Ovary (tissue), 9 donors: Measurements from ENCODE around the gene NSMF. TPM values are rescaled to one million over a fixed set of nuclear protein-coding genes. Genes with fewer than 3 reads are reported as not detected.

Experiments used
- DNase-seq, 5 donors: peaks; one replicate each; pipeline ENCODE4 v3.0.0-alpha.2; 2019 to 2020
- H3K27ac ChIP-seq, 2 donors: fragments of 200-600 bp; one replicate each; pipeline versions ENCODE4 v1.5.1 to v1.8.0; 2019 to 2022
- H3K27me3 ChIP-seq: fragments of 200-600 bp; one replicate; pipeline ENCODE4 v1.8.0; 2022
- H3K36me3 ChIP-seq: fragments of 200-600 bp; sonication (generic); one replicate; pipeline ENCODE4 v1.5.1; 2019
- H3K4me1 ChIP-seq: one replicate; pipeline ENCODE4 v1.8.1; 2013; ENCODE audit warnings: mild to moderate bottlenecking, moderate library complexity; ENCODE audit not compliant: insufficient read depth
- H3K4me3 ChIP-seq: fragments of 200-600 bp; sonication (generic); one replicate; pipeline ENCODE4 v1.5.1; 2017
- H3K9me3 ChIP-seq, 2 donors: fragments of 200-600 bp in 1 of 2; sonication (generic) in 1 of 2; one replicate each; pipeline versions ENCODE4 v1.5.1 to v1.8.1; 2013 to 2019; ENCODE audit warnings: mild to moderate bottlenecking in 1 of 2, moderate library complexity in 1 of 2
- EP300 ChIP-seq: sonication (generic); formaldehyde crosslinking; IDR thresholded peaks from one replicate; pipeline ENCODE4 v1.6.1; 2017; ENCODE audit warnings: antibody characterized with exemption
- POLR2A ChIP-seq: fragments of 450-650 bp; IDR thresholded peaks from one replicate; pipeline ENCODE4 v1.6.1; 2017; ENCODE audit warnings: antibody characterized with exemption, mild to moderate bottlenecking, moderate library complexity
- WGBS, 3 donors: extraction: QIAGEN DNeasy Blood & Tissue Kit in 1 of 3; methylation state at CpG; one replicate each; pipeline versions ENCODE4 v1.1.5 to v1.1.7; 2013 to 2017; 5-methylcytosine and 5-hydroxymethylcytosine counted together
- intact Hi-C, 4 donors: fragments of 100-400 bp; cut with DNase I; formaldehyde crosslinking; loops; one replicate each; pipeline versions ENCODE4 v1.11.0 to v1.15.1; 2022 to 2023
- polyA plus RNA-seq, 2 donors: library from polyadenylated mRNA; stranded (reverse); fragments of 200-250 nt in 1 of 2; fragments of 350-450 nt in 1 of 2; fragmentation: Illumina TruSeq in 1 of 2; extraction: RNeasy Lipid Tissue Mini Kit (QIAGEN cat#74804) in 1 of 2; gene quantifications; one replicate each; pipeline ENCODE4 v1.2.3, GENCODE V29; 2013 to 2014
- total RNA-seq, 7 donors: library from RNA; depleted of rRNA in 2 of 7; stranded (reverse); fragments of >200 nt in 2 of 7; fragmentation: NEBNext Ultra II Directional in 3 of 7; extraction: Animal tissue kit (Norgen Biotek cat#: 25700) in 3 of 7; gene quantifications; one replicate each; pipeline versions ENCODE4 v1.1.0 to v1.2.4, GENCODE V29; 2016 to 2023
- TF ChIP-seq, protein P1 (sequence below), 3 donors: fragments of 450-650 bp in 2 of 3; fragments of 200-600 bp in 1 of 3; IDR thresholded peaks; one replicate each; pipeline versions ENCODE4 v1.5.1 to v1.8.0; 2016 to 2022; ENCODE audit warnings: antibody characterized with exemption in 3 of 3, mild to moderate bottlenecking in 1 of 3
- donor health status: DM: no; HTN: no; CAD: no; lungs with moderate emphysema.
- donor health status: DM: no; HTN: no; CAD: no.
- donor health status: Bipolar disorder and iron deficiency.
- donor health status: DM: yes; HTN: yes; CAD: no.
- donor health status: DM: no; HTN: no; CAD: no.
- donor health status: DM: yes; HTN: yes; CAD: no.

NSMF gene
- total and polyA plus RNA-seq, 9 donors, result 22.9 to 50.3 (median 29.5) TPM

DNA sequence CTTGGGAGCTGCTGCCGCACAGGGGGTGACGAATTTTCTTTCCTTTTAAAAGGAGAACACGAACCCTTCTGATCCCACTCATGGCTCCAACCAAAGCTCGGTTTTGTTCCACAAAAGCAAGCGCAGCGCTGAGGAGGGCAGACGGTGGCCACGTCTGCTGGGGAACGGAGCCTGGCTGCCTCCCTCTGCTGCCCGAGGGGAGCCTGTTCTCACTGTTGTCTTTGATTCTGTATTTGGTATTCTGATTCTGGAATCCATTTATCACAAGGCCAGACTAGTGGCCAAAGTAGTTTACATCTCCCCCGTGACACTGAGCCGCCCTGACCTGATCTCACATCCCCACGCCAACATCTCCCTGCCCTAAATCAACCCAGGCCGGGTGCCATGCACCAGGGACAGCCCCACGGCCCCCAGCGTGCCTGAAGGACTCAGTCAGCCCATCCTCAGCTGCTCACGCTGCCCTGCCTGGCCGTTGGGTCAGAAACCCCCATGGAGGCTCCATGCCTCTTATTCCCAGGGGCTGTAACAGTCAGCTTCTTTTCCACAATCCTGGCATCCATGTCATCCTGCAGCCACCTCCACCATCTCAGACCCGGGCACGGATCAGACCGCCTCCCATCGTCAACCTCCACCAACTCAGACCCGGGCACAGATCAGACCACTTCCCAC lies 6.7 kb upstream of the NSMF start:
- Histone ChIP-seq H3K27me3 (no peaks in the 10 kb centered on the region), H3K36me3 (no peaks in the 10 kb centered on the region), H3K4me1 (no peaks in the 10 kb centered on the region), H3K27ac (no peak overlapping the region), H3K4me3 (no peak overlapping the region), H3K9me3 (no peaks in the 10 kb centered on the region)
- intact Hi-C loops, result no loop called here
- 84 to 85% (median 84%) methylated on average over 23 of the region's 23 CpGs for WGBS, 3 donors
- DNase-seq, result no peak
- TF ChIP-seq, protein P1, sequence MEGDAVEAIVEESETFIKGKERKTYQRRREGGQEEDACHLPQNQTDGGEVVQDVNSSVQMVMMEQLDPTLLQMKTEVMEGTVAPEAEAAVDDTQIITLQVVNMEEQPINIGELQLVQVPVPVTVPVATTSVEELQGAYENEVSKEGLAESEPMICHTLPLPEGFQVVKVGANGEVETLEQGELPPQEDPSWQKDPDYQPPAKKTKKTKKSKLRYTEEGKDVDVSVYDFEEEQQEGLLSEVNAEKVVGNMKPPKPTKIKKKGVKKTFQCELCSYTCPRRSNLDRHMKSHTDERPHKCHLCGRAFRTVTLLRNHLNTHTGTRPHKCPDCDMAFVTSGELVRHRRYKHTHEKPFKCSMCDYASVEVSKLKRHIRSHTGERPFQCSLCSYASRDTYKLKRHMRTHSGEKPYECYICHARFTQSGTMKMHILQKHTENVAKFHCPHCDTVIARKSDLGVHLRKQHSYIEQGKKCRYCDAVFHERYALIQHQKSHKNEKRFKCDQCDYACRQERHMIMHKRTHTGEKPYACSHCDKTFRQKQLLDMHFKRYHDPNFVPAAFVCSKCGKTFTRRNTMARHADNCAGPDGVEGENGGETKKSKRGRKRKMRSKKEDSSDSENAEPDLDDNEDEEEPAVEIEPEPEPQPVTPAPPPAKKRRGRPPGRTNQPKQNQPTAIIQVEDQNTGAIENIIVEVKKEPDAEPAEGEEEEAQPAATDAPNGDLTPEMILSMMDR (IDR thresholded peaks at IDR 0.05), result no peak
- TF ChIP-seq EP300, result no peak
- no peak for TF ChIP-seq POLR2A

DNA sequence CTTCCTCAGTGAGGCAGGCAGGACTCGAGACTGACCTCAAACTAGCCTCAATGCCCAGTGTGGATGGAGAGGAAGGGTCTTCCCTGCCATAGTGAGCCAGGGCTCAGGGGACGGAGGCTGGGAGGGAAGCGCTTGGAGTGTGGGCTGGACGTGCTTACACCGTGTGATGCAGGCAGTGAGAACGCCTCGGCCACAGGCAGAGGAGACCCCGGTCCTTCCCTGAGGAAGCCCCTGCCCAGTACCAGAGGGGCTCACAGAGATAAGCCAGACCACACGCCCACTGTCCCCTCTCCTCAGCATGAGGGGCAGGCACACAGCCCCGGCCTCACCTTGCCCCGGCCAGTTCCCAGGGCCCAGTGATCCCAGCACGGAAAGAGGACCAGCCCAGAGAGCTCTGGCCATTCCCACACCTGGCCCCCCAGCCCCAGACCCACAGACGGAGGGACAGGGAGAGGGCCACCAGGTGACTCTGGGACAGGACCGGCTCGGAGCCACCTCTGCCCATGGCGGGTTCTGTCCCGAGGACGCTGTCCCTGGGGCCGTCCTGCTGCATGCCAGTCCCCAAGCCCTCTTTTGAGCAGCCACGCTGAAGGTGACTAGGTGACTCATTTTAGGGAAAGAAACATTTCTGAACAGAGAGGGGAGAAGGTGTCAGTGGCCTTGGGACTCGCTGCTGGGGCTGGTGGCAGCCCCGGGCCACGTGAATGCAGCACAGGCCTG lies 6.0 kb upstream of the NSMF start:
- Histone ChIP-seq H3K9me3 (no peaks in the 10 kb centered on the region), H3K4me1 (no peaks in the 10 kb centered on the region), H3K4me3 (no peak overlapping the region), H3K27me3 (no peaks in the 10 kb centered on the region), H3K27ac (no peak overlapping the region), H3K36me3 (no peaks in the 10 kb centered on the region)
- DNase-seq, result peak in 1 of 5 donors; percentile 34
- WGBS, 3 donors, result 89 to 96% (median 93%) methylated on average over 23 of the region's 23 CpGs
- intact Hi-C loops, result no loop called here
- no peak for TF ChIP-seq EP300
- TF ChIP-seq, protein P1 (IDR thresholded peaks at IDR 0.05), result no peak
- TF ChIP-seq POLR2A, result no peak

- peak in 3 of 5 donors; percentile 16 to 34 (median 24) for DNase-seq
- no peaks in the 10 kb centered on the region for H3K9me3 ChIP-seq
- WGBS, 3 donors, result 90 to 91% (median 91%) methylated on average over 28 of the region's 28 CpGs
- TF ChIP-seq POLR2A, result no peak
- no peak for TF ChIP-seq EP300
- TF ChIP-seq, protein P1 (IDR thresholded peaks at IDR 0.05), result no peak
- no peaks in the 10 kb centered on the region for H3K36me3 ChIP-seq
- intact Hi-C loops, result no loop called here
- no peak overlapping the region for H3K4me3 ChIP-seq
- H3K4me1 ChIP-seq, result peaks cover 2% of the 10 kb centered on the region
- H3K27ac ChIP-seq, result no peak overlapping the region
- no peaks in the 10 kb centered on the region for H3K27me3 ChIP-seq
Observed at GRCh38 chr9:137464291-137464999, 5.3 kb upstream of the NSMF start.

DNA sequence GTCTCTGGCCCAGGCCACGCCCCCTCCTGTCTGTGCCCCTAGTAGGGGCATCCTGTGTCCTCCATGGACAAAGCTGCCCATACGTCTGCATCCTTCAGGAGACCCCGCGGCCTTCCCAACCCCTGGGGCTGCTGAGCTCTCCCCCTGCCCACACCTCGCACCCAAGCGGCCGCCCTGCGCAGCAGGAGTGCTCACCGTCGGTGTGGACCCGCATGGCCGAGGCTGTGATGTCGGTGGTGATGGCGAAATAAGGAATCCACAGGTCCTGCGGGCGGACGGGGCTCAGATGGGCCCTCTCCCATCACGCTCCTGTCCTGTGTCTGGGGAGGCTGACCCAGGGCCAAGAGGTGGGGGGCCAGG lies 4.8 kb upstream of the NSMF start:
- Histone ChIP-seq H3K4me1 (peaks cover 3% of the 10 kb centered on the region), H3K9me3 (no peaks in the 10 kb centered on the region), H3K4me3 (no peak overlapping the region), H3K36me3 (no peaks in the 10 kb centered on the region), H3K27ac (no peak overlapping the region), H3K27me3 (no peaks in the 10 kb centered on the region)
- WGBS, 3 donors, result 96 to 98% (median 97%) methylated on average over 18 of the region's 18 CpGs
- TF ChIP-seq EP300, result no peak
- peak in 3 of 5 donors; percentile 13 to 23 (median 20) for DNase-seq
- intact Hi-C loops, result no loop called here
